Activated naive CD4-positive, alpha-beta T cell treated with anti-CD3 and anti-CD28 coated beads, Interleukin-2, amount 10 ng/mL, durations not matched to agents 7 days and 5 days (primary cell): ENCODE results near the gene SERPINE3.

Experiments used
- CTCF ChIA-PET: fragments of 350-600 bp; sonication (Branson Sonifier 250); formaldehyde crosslinking; loops from one replicate; lab custom pipeline; 2021; ENCODE audit warnings: antibody characterized with exemption; lab: Charles Lee
- DNase-seq: peaks from one replicate; pipeline ENCODE4 v3.0.0-alpha.2; 2020
- H3K27ac Mint-ChIP-seq: one replicate; pipeline ENCODE4 v1.8.0; 2021; ENCODE audit warnings: mild to moderate bottlenecking, moderate library complexity, mixed read lengths
- H3K27me3 Mint-ChIP-seq: one replicate; pipeline ENCODE4 v1.8.0; 2021; ENCODE audit warnings: mild to moderate bottlenecking, mixed read lengths
- H3K36me3 Mint-ChIP-seq: one replicate; pipeline ENCODE4 v1.8.0; 2021; ENCODE audit warnings: mixed read lengths
- H3K4me1 Mint-ChIP-seq: one replicate; pipeline ENCODE4 v1.8.0; 2021; ENCODE audit warnings: mixed read lengths
- H3K4me3 Mint-ChIP-seq: one replicate; pipeline ENCODE4 v1.8.0; 2021; ENCODE audit warnings: mild to moderate bottlenecking, moderate library complexity, mixed read lengths
- H3K9me3 Mint-ChIP-seq: one replicate; pipeline ENCODE4 v1.8.0; 2021; ENCODE audit warnings: mixed read lengths

The SERPINE3 gene

DNA sequence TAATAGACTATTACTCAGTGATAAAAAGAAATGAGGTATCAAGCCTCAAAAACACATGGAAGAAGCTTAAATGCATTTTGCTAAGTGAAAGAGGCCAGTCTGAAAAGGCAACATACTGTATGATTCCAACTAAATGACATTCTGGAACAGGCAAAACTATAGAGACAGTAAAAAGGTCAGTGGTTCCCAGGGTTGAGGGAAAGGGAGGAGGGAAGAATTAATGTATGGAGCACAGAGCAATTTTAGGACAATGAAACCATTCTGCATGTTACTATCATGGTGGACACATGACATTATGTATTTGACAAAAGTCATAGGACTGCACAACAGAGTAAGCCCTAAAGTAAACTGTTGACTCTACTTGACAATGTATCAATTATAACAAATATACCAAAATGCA lies 5.7 kb upstream of the SERPINE3 start:
- no peak overlapping the region for H3K4me3 Mint-ChIP-seq
- H3K4me1 Mint-ChIP-seq, result peaks cover 18% of the 10 kb centered on the region
- H3K27me3 Mint-ChIP-seq, result no peaks in the 10 kb centered on the region
- no peaks in the 10 kb centered on the region for H3K36me3 Mint-ChIP-seq
- DNase-seq, result no peak
- CTCF ChIA-PET, result interaction anchor here (1.3 to 1.6 kb wide), 3 partner anchors 10 to 209 kb away, joined by 4 to 5 read pairs (median 4); no protein-coding TSS in a partner anchor
- H3K27ac Mint-ChIP-seq, result no peak overlapping the region
- H3K9me3 Mint-ChIP-seq, result no peaks in the 10 kb centered on the region

DNA sequence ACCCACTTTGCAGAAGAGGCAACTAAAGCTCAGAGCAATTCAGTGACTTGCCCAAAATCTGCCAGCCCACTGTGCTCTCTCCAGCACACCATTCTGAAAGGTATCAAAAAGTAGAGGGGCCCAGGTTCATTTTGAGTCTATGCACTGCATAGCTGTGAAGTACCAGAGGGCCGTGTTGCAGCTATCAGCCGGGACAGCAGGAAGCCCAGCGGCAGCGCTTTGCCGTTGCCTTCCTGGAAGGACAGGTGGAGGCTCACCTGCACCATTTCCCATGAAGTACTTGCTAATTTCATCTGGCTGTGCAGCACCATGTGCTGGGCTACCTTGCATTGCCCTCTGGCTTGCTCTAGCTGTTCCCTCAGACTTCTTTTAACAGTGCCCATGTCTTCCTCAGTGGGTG lies 2.7 kb upstream of the SERPINE3 start:
- H3K27ac Mint-ChIP-seq, result no peak overlapping the region
- CTCF ChIA-PET, result interaction anchor here (1.2 kb wide), 1 partner anchor 15 kb away, joined by 3 read pairs; no protein-coding TSS in a partner anchor
- H3K4me3 Mint-ChIP-seq, result no peak overlapping the region
- peaks cover 11% of the 10 kb centered on the region for H3K4me1 Mint-ChIP-seq
- H3K27me3 Mint-ChIP-seq, result peaks cover 4% of the 10 kb centered on the region
- no peaks in the 10 kb centered on the region for H3K36me3 Mint-ChIP-seq
- DNase-seq, result no peak
- H3K9me3 Mint-ChIP-seq, result no peaks in the 10 kb centered on the region

DNA sequence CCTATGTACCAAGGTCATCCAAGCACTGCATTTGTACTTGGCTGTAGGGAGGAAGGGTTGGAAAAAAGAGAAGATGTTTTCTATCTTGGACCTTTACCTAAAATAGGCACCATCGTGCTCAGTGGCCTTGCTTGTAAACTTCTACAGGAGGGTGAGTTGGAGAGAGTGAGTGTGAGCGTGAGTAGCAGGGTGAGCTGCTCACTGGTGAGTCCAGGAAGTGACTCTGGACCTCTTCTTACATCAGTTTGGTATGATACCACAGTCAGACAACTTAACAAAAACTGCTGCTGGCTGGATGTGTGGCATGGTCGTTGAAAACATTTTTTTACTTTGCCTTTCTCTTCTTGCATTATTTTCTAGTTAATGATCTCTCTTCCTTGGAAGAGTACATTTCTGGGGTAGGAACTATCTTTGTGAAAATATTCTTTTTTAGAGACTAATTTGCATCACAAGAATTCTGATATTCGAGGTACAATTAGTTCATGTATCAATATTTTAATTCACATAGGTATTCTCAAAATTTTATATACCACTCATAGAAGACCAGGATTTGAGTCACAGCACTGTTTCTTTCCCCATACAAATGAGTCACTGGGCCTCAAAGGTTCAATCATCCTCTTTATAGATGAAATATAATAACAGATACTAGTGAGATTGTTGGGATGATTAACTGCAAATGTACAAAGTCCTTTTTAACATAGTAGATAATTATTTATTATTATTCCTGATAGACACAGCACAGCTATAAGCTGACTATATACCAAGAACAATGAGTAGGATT lies 651 bp downstream of the SERPINE3 start:
- H3K27me3 Mint-ChIP-seq, result peaks cover 4% of the 10 kb centered on the region
- CTCF ChIA-PET, result no interaction called here
- no peak overlapping the region for H3K4me3 Mint-ChIP-seq
- peaks cover 5% of the 10 kb centered on the region for H3K4me1 Mint-ChIP-seq
- no peak overlapping the region for H3K27ac Mint-ChIP-seq
- no peaks in the 10 kb centered on the region for H3K9me3 Mint-ChIP-seq
- no peaks in the 10 kb centered on the region for H3K36me3 Mint-ChIP-seq
- DNase-seq, result no peak

DNA sequence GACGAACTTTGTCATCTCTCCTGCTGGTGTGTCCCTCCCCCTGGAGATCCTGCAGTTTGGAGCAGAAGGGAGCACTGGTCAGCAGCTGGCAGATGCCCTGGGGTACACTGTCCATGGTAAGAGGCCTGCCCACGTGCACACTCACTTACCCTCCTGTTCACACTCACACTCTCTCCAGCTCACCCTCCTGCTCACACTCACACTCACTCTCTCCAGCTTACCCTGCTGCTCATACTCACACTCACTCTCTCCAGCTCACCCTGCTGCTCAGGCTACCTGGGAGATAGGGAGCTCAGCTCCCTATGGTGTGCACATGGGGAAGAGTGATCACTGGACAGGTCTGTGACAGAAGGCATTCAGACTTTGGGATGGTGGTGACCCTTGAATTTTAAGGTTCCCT lies 1.7 kb downstream of the SERPINE3 start:
- CTCF ChIA-PET, result no interaction called here
- Mint-ChIP-seq H3K9me3 (no peaks in the 10 kb centered on the region), H3K27ac (no peak overlapping the region), H3K4me3 (no peak overlapping the region), H3K4me1 (peaks cover 5% of the 10 kb centered on the region), H3K36me3 (no peaks in the 10 kb centered on the region), H3K27me3 (peaks cover 4% of the 10 kb centered on the region)
- DNase-seq, result no peak

DNA sequence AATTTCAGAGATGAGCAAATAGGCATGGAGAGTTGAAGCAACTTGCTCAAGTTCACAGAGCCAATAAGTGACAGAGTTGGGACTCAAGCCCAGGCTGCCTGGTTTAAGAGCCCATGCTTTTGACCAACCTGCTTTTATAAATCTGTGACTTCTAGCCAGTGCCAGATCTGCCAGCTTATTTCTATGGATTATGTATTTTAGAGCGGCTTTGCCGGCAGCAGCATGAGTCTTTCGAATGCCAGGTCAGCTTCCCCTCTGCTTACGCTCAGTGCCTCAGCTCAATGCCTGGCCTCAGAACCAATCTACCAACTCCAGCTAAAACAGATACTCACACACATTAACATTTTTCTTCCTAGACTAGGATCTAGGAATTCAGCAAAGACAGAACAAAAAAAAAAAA lies 2.3 kb downstream of the SERPINE3 start:
- H3K36me3 Mint-ChIP-seq, result no peaks in the 10 kb centered on the region
- H3K4me3 Mint-ChIP-seq, result no peak overlapping the region
- CTCF ChIA-PET, result no interaction called here

DNA sequence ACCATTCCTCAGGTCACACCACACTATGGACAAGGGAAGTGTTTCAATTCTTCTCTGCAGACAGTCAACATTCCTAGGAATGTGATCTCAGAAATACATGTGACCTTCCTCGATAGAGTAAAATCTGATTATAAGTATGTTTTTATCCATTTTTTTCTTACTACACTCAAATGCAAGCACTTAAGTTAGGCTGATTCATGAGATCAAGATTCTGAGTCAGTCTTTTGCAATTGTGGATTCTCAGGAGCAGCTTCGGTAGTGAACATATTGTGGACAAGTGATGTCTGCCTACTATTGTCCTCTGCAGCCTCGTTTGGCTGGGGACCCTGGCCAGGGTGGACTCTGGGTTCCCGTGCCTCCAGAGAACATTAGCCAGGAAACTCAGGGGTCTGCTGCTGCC lies 3.2 kb downstream of the SERPINE3 start:
- H3K4me3 Mint-ChIP-seq, result no peak overlapping the region
- H3K9me3 Mint-ChIP-seq, result no peaks in the 10 kb centered on the region
- no peak for DNase-seq
- H3K36me3 Mint-ChIP-seq, result no peaks in the 10 kb centered on the region
- no peak overlapping the region for H3K27ac Mint-ChIP-seq
- H3K4me1 Mint-ChIP-seq, result peaks cover 5% of the 10 kb centered on the region
- CTCF ChIA-PET, result interaction anchor here (1.1 kb wide), 1 partner anchor 56 kb away, joined by 3 read pairs; no protein-coding TSS in a partner anchor
- H3K27me3 Mint-ChIP-seq, result peaks cover 7% of the 10 kb centered on the region

More for the DNA sequence above, 2.3 kb downstream of the SERPINE3 start:
- H3K9me3 Mint-ChIP-seq, result no peaks in the 10 kb centered on the region
- H3K27ac Mint-ChIP-seq, result no peak overlapping the region
- DNase-seq, result no peak
- H3K27me3 Mint-ChIP-seq, result peaks cover 4% of the 10 kb centered on the region
- H3K4me1 Mint-ChIP-seq, result peaks cover 5% of the 10 kb centered on the region

DNA sequence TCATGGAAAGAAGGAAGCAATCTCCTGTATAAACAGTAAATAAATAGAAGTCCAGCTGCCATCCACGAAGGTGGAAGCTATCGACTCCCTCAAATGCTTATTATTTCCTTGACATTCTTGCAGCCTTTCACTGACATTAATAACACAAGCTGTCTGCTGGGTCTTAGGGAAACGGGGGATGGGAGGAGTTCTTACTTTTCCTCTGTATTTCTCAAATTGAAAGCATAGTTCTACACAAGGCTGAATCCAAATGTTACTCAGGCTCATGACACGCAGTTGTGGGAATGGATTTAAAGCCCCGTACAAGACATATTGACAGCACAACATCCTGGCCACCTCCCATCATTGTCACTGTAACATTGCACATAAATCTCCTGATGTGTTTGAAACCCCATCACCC lies 4.0 kb downstream of the SERPINE3 start:
- Mint-ChIP-seq H3K36me3 (no peaks in the 10 kb centered on the region), H3K27me3 (peaks cover 7% of the 10 kb centered on the region), H3K4me1 (peaks cover 5% of the 10 kb centered on the region), H3K4me3 (no peak overlapping the region), H3K27ac (no peak overlapping the region), H3K9me3 (no peaks in the 10 kb centered on the region)
- DNase-seq, result no peak
- CTCF ChIA-PET, result interaction anchor here (1.0 to 1.1 kb wide), 2 partner anchors 10 to 57 kb away, joined by 3 to 5 read pairs; no protein-coding TSS in a partner anchor

DNA sequence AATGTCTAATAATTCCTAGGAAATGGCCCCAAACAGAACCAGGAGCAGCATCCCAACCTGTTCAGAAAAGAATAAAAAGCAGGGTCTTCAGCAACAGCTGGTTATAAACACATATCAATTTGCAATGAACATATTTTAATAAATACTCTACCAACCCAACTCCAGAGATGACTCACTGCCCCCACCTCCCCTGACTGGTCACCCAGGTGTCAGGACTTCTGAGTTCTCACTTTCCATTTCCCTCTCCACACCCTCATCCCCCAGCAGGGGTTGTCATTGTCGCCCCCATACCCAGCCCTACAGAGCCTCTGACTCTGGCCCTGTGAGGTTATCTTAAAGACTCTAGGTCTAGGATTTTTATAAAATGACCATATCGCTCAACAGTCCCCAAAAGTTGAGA lies 6.9 kb downstream of the SERPINE3 start:
- Mint-ChIP-seq H3K4me3 (no peak overlapping the region), H3K27me3 (peaks cover 3% of the 10 kb centered on the region), H3K9me3 (no peaks in the 10 kb centered on the region), H3K27ac (no peak overlapping the region), H3K36me3 (no peaks in the 10 kb centered on the region), H3K4me1 (peaks cover 2% of the 10 kb centered on the region)
- no peak for DNase-seq
- CTCF ChIA-PET, result no interaction called here

DNA sequence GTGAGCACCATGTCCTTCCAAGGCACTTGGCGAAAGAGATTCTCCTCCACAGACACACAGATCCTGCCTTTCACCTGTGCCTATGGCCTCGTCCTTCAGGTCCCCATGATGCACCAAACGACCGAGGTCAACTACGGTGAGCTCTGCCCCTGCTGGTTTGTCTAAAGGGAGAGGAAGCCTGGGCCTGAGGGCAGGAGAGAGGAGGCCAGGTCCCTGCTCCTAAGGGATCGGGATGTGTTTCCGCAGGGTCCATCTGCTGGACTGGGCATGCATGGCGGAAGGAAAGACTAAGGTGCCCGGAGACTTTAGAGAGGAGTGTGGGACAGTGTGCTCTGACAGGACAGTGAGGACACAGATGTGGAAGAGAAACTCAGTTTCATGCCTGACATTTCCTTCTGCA lies 7.6 kb downstream of the SERPINE3 start:
- no peak for DNase-seq
- no peaks in the 10 kb centered on the region for H3K4me1 Mint-ChIP-seq
- CTCF ChIA-PET, result no interaction called here
- H3K4me3 Mint-ChIP-seq, result no peak overlapping the region
- no peak overlapping the region for H3K27ac Mint-ChIP-seq
- H3K36me3 Mint-ChIP-seq, result no peaks in the 10 kb centered on the region
- peaks cover 3% of the 10 kb centered on the region for H3K27me3 Mint-ChIP-seq
- H3K9me3 Mint-ChIP-seq, result no peaks in the 10 kb centered on the region

DNA sequence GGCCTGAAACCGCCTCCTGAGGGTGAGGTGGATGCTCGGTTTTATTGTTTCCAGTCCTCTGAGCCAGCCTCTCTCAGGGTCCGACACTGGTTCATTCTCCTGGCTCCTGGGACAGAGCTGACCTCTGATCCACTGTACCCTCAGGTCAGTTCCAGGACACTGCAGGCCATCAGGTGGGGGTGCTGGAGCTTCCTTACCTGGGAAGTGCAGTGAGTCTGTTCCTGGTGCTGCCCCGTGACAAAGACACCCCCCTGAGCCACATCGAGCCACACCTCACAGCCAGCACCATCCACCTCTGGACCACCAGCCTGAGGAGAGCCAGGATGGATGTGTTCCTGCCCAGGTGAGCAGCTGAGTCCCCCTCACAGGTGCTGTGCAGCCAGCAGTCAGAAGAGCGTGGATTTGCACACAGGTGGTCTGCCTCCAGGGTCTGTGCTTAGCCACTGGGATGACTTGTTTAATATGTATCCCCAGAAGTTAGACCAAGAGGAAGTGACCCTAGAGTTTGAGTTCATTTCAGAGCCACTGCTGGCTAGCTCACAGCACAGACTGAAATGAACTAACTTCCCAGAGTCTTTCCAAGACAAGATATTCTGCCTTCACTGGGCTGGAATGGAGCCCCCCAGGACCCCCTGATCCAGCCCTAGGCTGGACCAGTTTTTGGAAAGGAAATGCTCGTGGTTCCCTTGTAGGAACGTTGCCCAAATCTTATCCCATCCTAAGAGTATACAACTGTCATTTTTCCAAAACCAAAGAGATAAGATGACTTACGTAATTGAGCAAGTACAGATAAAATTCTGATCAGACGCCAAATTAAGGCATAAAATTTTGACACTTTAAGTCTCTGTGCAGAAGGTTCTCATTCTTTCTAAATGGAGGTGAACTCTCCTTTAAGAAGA lies 8.8 kb downstream of the SERPINE3 start:
- H3K4me1 Mint-ChIP-seq, result no peaks in the 10 kb centered on the region
- no peaks in the 10 kb centered on the region for H3K9me3 Mint-ChIP-seq
- H3K27me3 Mint-ChIP-seq, result peaks cover 3% of the 10 kb centered on the region
- CTCF ChIA-PET, result no interaction called here
- no peak overlapping the region for H3K27ac Mint-ChIP-seq
- no peak for DNase-seq
- H3K4me3 Mint-ChIP-seq, result no peak overlapping the region
- no peaks in the 10 kb centered on the region for H3K36me3 Mint-ChIP-seq

DNA sequence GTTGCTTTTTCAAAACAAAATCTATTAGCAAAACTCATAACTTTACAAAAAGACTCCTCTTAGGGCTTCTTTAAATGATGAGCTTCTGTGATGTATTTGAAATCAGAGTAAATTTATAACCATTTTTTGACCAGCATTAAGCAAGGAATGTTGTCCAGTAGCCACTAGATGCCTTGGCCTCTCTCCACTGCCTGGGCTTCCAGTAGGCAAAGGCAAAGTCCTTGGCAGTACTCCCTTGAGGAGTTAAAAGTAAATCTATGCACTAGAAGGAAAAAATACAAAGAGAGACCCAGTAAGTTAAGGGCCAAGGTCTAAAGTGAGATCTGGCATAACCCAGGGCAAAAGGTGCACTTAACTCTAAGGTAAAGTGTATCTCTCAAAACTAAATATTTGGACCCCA lies 9.5 kb downstream of the SERPINE3 start:
- H3K27ac Mint-ChIP-seq, result no peak overlapping the region
- CTCF ChIA-PET, result no interaction called here
- peaks cover 3% of the 10 kb centered on the region for H3K27me3 Mint-ChIP-seq
- H3K4me3 Mint-ChIP-seq, result no peak overlapping the region
- H3K36me3 Mint-ChIP-seq, result no peaks in the 10 kb centered on the region
- no peak for DNase-seq
- no peaks in the 10 kb centered on the region for H3K9me3 Mint-ChIP-seq
- H3K4me1 Mint-ChIP-seq, result no peaks in the 10 kb centered on the region

DNA sequence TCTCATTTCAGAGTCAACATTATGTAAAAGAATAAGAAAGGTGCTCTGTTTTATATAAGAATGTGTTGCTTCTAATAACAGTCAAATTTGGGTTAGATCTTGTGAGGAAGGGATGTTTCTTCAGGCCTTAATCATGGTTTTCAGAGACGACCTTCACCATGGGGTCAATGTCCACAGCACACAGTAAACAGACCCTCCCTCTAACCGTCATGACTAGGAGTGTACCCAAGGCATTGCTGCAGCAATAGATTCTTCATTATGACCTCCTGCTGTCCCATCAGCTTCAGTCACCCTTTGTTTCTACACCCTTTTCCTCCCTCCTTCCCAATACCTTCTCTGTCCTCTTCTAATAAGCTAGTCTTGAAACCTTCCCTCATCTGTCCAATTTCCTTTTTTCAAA lies 15.7 kb downstream of the SERPINE3 start:
- Mint-ChIP-seq H3K4me1 (no peaks in the 10 kb centered on the region), H3K36me3 (peaks cover 2% of the 10 kb centered on the region), H3K9me3 (no peaks in the 10 kb centered on the region), H3K27me3 (no peaks in the 10 kb centered on the region), H3K4me3 (no peak overlapping the region), H3K27ac (no peak overlapping the region)
- CTCF ChIA-PET, result interaction anchor here (0.7 kb wide), 1 partner anchor 483 kb away, joined by 3 read pairs; no protein-coding TSS in a partner anchor
- no peak for DNase-seq

DNA sequence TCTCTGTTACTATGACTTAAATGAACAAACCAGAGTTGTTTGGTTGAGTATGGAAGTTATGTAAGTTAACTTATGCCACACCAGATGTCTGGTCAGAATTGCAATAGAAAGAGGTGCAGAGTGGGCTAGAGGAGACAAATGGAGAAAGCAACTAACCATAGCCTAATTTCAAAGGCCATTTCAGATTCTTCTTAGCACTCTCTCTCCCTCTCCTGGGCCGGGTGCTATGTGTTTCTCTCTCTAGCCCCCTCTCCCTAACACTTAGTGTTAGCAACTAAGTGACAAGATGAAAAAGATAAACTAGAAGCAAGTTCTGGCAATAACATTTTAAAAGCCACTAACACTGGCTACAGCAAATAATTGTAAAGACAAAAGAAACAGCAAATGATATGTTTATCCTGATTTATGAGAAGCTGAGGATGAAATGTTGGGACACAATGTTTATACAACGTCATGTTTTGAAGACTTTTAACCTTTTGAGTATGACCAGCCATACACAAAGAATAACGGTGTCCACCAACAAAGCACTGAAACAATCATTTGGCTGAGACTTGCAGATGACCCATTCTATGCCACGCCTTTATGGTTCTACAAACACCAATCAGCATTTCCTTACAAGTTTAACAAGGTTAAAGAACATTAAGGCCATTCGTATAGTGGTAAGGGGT lies 18.6 kb downstream of the SERPINE3 start:
- H3K27ac Mint-ChIP-seq, result no peak overlapping the region
- no peaks in the 10 kb centered on the region for H3K4me1 Mint-ChIP-seq
- no peaks in the 10 kb centered on the region for H3K27me3 Mint-ChIP-seq
- no peak for DNase-seq
- CTCF ChIA-PET, result no interaction called here
- no peaks in the 10 kb centered on the region for H3K9me3 Mint-ChIP-seq
- peaks cover 27% of the 10 kb centered on the region for H3K36me3 Mint-ChIP-seq
- H3K4me3 Mint-ChIP-seq, result no peak overlapping the region

DNA sequence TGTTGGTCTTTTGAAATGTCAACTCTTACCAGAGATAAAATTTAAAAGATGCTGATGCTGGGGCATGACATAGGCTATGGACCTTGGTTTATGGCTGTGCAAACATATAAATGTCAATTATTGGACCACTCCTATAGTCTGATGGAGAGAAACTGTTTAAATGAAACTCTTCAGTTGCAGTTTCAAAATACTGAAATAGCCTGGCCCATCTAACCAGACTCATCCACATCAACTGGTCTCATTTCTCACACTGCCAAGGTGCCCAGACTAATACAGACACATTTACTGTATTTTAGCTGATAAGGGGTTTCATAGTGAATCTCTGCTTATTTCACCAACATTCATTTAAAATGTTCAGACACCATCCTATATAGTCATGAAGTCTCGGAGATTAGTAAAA lies 19.9 kb downstream of the SERPINE3 start:
- no peak overlapping the region for H3K4me3 Mint-ChIP-seq
- H3K36me3 Mint-ChIP-seq, result peaks cover 33% of the 10 kb centered on the region
- H3K4me1 Mint-ChIP-seq, result no peaks in the 10 kb centered on the region
- CTCF ChIA-PET, result interaction anchor here (1.3 to 1.7 kb wide), 2 partner anchors 12 to 439 kb away, joined by 3 to 6 read pairs; no protein-coding TSS in a partner anchor
- no peaks in the 10 kb centered on the region for H3K9me3 Mint-ChIP-seq
- H3K27ac Mint-ChIP-seq, result no peak overlapping the region
- no peak for DNase-seq
- H3K27me3 Mint-ChIP-seq, result no peaks in the 10 kb centered on the region
